GM21786 (cell line): Measurements from ENCODE around the gene TTC19.
"Not testable (repeated sequence)": the region's sequence is repeated elsewhere in the genome, so short reads cannot be mapped to it uniquely, and the experiment has no call there.

Experiments used
- ATAC-seq: cut with Tn5 transposase; IDR thresholded peaks from one replicate; pipeline ENCODE4 v1.9.1; 2021; ENCODE audit not compliant: unreplicated experiment

TTC19 gene

GRCh38 chr17:15972497-15972951 is 27.1 kb upstream of the TTC19 start:
- ATAC-seq = no peak

GRCh38 chr17:15973016-15973415 is 26.6 kb upstream of the TTC19 start:
- ATAC-seq = no peak

GRCh38 chr17:15973834-15974233 is 25.8 kb upstream of the TTC19 start:
- no peak for ATAC-seq

GRCh38 chr17:15977894-15978293 is 21.7 kb upstream of the TTC19 start:
- ATAC-seq = no peak

GRCh38 chr17:15978606-15979005 is 21.0 kb upstream of the TTC19 start:
- no peak for ATAC-seq

GRCh38 chr17:15979013-15979412 is 20.6 kb upstream of the TTC19 start:
- ATAC-seq = not testable (repeated sequence)

GRCh38 chr17:15981208-15981607 is 18.4 kb upstream of the TTC19 start:
- ATAC-seq = peak; percentile 92

- no peak for ATAC-seq
Measured at GRCh38 chr17:15981646-15982580, 17.7 kb upstream of the TTC19 start.

- ATAC-seq = no peak
Measured at GRCh38 chr17:15996322-15996721, 3.3 kb upstream of the TTC19 start.

GRCh38 chr17:15998031-15998562 is 1.5 kb upstream of the TTC19 start:
- ATAC-seq = no peak

GRCh38 chr17:15999974-16000827 is 577 bp downstream of the TTC19 start:
- ATAC-seq = no peak

GRCh38 chr17:16001226-16001897 is 1.7 kb downstream of the TTC19 start:
- ATAC-seq = no peak

- no peak for ATAC-seq
Measured at GRCh38 chr17:16002708-16003260, 3.2 kb downstream of the TTC19 start.

GRCh38 chr17:16003841-16004240 is 4.2 kb downstream of the TTC19 start:
- ATAC-seq = no peak

- no peak for ATAC-seq
Measured at GRCh38 chr17:16005636-16006035, 6.0 kb downstream of the TTC19 start.

GRCh38 chr17:16007439-16007838 is 7.8 kb downstream of the TTC19 start:
- no peak for ATAC-seq

GRCh38 chr17:16013943-16014407 is 14.4 kb downstream of the TTC19 start:
- ATAC-seq = no peak

- ATAC-seq = no peak
Measured at GRCh38 chr17:16019347-16019746, 19.7 kb downstream of the TTC19 start.

GRCh38 chr17:16023881-16024280 is 24.3 kb downstream of the TTC19 start:
- no peak for ATAC-seq

GRCh38 chr17:16025202-16025601 is 25.6 kb downstream of the TTC19 start:
- ATAC-seq = no peak
